Stimulated activated CD4-positive, alpha-beta T cell treated with anti-CD3 and anti-CD28 coated beads, TNF-alpha, amount 100 ng/mL, for 24 hours (primary cell): ENCODE results near the gene AKR1D1.
"Not testable (repeated sequence)": the region's sequence is repeated elsewhere in the genome, so short reads cannot be mapped to it uniquely, and the experiment has no call there.

Experiments
- DNase-seq, 3 experiments: peaks; one replicate each; pipeline ENCODE4 v3.0.0-alpha.2; 2020; ENCODE audit warnings: low read depth in 3 of 3

The AKR1D1 gene

DNA sequence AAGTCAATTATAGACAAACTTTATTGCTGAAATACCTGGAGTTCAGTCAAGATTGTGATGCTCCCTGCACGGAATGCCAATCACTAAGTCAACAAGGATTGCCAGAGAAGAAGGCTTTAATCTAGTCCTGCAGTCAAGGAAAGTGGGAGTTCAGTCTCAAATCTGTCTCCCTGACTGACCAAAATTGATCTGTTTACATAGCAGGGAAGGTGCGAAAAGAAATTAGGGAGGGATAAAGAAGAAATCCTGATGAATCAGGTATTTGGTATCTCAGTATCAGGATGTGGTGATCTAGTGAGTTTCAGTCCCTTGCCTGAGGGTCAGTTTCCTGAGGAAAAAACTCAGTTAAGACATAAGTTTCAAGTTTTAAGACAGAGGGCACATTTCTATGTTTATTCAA lies 2.1 kb upstream of the AKR1D1 start:
- no peak for DNase-seq

DNA sequence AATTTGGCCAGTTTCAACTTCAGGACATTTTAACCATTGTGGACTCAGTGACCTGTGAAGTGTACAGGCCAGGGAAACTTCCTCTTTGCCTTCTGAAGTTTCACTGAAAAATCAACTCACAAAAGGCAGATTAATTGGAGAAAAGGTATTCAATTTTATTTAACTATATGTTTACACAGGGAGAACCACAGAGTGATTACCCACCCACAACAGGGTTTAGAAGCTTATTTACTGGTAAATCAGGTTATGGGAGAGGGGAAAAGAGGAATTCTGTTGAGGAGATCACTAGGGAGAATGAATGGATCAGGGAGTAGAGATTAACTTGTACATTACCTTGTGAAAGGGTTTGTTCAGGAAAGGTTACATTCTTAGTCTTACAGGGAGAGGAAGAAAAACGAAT lies 1.7 kb upstream of the AKR1D1 start:
- no peak for DNase-seq

DNA sequence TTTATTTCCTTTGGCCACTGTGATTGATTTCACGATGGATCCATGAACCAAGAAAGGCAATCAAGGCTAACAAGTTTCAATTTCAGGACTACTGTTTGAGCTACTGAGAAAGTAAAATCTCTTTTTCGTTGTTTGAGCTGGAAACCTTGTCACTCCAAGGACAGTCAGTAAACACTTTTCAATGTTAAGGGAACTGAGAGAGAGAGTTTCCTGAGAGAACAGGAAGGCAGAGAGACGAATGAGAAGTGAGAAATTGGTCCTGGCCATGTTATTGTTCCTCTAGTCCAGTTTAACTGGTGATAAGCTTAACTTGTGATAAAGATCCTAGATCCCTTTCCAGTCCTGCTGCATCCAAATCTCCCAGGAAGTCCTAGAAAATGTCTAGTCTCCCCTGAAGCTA lies 909 bp upstream of the AKR1D1 start:
- DNase-seq, result no peak

DNA sequence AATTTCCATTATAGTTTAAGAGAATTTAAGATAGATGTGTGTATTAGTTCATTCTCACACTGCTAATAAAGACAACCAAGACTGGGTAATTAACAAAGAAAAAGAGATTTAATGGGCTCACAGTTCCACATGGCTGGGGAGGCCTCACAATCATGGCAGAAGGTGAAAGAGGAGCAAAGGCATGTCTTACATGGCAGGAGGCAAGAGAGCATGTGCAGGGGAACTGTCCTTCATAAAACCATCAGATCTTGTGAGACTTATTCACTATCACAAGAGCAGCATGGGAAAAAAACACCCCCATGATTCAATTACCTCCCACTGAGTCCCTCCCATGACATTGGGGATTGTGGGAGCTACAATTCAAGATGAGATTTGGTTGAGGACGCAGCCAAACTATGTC lies 473 bp upstream of the AKR1D1 start:
- DNase-seq, result not testable (repeated sequence)

DNA sequence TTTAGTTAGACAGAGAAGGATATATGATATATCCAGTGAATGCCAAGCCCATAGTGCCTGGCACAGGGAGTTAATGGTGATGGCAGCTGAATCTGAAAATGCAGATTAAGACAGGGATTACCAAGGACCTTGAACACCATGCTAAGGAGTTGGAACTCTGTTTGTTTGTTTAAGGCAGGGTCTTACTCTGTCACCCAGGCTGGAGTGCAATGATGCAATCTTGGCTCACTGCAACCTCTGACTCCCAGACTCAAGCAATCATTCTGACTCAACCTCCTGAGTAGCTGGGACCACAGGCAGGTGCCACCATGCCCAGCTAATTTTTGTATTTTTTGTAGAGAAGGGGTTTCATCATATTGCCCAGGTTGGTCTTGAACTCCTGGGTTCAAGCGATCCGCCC lies 1.6 kb downstream of the AKR1D1 start:
- no peak for DNase-seq

DNA sequence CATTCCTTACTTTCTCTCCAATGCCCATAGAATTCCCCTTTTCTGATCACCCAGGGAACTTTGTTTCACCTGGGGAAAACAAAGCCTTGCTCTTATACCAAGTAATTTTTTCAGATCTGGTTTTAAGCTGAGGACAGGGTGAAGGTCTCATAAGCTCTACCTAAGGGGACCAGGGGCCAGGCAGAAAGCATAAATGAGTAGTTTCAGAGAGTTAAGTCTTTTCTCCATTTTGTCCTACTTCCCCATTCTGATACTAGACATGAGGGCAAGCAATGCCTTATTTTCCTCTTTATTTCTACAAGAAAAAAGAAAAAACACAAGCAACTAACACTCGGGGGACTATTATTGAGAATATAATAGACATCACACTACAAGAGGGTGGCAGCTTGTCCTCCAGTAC lies 2.9 kb downstream of the AKR1D1 start:
- no peak for DNase-seq

DNA sequence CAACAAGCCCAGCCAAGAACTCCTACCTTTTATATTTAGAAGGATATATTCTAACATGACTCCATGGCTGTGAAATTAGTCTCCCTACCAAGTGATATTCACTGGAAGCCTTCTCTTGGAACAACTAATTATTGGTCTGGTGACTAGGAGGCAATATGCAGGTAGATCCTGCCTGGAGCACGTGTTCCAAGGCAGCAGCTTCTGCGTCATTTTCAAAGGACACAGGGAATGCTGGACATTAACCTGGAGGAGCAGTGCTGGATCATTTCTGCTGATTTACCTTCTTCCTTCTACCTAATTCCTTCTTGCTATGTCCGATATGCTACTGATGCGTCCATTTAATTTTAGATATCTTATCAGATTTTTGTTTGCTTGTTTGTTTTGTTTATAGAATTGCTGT lies 5.6 kb downstream of the AKR1D1 start:
- no peak for DNase-seq

DNA sequence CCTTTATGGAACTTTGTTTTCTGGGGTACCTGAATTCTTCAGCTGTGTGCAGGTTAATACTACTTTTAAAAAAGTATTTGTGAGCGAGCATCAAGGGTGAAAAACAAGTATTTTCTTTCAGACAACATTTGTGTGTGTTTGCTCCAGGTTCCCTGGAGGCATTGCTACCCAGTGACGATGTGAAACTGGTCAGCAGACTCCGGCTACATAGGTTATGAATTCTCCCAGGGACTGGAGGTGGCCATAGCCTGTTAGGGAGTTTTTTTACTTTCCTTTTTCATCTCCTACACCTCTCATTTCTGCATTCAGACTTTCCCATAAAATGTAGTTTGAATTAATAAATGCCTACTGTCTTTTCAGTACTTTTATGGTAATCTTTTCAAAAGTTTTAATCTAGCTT lies 7.6 kb downstream of the AKR1D1 start:
- DNase-seq, result no peak

DNA sequence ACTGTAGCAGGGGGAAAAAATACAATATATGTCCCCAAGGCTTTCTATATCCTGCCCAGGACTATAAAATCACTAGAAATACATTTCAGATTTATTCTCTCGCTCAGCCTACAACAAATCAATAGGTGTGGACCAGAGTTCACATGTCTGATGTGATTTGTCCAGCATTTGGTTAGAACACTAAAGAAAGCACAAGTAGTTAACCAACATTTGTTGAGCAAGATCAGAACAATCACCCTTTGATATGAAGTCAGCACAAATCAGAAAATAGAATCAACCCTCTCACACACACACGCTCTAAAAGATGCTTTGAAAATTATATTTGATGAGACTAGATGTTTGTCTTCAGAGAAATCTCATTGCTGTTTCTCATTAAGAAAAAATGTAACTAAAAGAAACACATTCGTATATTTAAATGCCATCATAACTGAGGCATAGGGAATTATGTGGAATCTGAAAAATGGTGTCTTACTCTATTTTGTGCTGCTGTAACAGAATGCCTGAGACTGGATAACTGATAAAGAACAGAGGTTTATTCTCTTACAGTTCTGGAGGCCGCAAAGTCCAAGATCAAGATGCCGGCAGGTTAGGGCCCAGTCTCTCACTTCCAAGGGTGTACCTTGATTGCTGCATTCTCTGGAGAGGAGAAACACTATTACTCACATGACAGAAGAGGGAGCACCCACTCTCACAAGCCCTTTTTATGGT lies 10.5 kb downstream of the AKR1D1 start:
- DNase-seq, result no peak

DNA sequence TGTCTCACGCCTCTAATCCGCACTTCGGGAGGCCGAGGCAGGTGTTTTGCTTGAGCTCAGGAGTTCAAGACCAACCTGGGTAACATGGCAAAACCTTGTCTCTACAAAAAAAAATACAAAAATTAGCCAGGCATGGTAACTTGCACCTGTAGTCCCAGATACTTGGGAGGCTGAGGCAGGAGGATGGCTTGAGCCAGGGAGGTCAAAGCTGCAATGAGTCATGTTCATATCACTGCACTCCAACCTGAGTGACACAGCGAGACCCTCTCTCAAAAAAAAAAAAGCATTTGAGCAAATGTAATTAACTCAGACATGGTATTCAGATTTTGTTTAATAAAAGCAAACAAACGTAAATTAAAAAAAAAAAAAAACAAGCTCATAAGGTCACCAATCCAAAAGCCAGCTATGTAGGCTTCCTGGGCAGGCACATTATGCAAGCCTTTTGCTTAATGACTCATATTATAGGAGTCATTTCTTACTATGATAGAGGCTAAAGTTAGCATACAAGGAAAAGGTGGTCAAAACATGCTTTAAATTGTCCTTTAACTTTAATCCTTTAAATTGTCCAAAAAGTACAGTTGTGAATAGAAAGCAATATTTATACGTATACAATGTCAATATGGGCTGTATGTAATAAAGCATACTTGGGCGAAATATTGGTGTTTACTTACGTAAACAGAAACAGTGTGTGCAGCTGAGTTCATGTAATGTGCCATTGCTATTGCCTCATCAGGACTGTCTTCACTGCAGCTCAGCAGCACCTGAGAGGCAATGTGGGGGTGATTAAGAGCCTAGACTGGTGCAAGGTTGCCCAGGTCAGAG lies 13.0 kb downstream of the AKR1D1 start:
- no peak for DNase-seq

DNA sequence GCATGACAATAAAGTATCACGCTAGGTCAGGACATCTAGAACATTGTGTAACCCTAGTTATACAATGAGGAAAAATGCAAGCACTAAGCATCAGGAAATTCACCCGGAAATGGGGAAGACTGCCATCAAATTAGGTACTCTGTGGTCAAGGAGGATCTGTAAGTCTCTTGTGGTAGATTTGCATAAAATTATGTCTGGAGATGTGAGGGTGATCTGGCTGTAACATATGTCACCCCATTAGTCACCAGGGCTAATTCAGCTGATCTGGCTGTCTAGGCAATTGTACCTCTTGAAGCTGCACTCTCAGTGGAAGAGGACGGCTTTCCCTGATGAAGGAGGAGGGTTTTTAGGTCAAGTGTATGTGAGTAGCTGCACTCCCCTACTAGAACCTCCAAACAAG lies 14.8 kb downstream of the AKR1D1 start:
- no peak for DNase-seq

DNA sequence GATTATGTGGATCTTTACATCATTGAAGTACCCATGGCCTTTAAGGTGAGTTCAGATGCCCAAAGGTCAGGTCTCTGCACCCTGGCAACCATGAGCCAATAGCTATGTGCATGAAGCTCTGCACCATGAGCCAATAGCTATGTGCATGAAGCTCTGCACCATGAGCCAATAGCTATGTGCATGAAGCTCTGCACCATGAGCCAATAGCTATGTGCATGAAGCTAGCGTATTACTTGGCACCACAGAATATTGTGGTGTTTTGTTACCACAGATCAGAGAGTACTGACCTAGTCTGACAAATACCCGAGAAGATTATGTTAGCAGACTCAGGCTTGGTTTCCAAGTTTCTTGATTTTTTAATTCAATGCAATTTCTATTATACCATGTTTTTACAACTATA lies 15.6 kb downstream of the AKR1D1 start:
- DNase-seq, result not testable (repeated sequence)

DNA sequence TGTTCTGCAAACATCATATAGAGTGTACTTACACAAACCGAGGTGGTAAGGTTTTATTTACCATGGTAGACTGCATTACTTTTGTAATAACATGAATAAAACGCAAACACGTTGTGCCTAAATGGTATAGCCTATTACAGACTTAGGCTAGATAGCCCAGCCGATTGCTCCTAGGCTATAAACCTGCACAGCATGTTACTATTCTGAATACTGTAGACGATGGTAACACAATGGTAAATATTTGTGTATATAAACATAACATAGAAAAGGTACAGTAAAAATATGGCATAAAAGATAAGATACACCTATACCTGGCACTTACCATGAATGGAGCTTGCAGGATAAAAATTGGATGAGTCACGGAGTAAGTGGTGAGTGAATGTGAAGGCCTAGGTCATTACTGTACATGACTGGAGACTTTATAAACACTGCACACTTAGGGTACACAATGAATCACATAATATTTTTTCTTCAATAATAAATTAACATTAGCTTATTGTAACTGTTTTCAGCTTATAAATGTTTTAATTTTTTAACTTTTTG lies 16.3 kb downstream of the AKR1D1 start:
- no peak for DNase-seq

DNA sequence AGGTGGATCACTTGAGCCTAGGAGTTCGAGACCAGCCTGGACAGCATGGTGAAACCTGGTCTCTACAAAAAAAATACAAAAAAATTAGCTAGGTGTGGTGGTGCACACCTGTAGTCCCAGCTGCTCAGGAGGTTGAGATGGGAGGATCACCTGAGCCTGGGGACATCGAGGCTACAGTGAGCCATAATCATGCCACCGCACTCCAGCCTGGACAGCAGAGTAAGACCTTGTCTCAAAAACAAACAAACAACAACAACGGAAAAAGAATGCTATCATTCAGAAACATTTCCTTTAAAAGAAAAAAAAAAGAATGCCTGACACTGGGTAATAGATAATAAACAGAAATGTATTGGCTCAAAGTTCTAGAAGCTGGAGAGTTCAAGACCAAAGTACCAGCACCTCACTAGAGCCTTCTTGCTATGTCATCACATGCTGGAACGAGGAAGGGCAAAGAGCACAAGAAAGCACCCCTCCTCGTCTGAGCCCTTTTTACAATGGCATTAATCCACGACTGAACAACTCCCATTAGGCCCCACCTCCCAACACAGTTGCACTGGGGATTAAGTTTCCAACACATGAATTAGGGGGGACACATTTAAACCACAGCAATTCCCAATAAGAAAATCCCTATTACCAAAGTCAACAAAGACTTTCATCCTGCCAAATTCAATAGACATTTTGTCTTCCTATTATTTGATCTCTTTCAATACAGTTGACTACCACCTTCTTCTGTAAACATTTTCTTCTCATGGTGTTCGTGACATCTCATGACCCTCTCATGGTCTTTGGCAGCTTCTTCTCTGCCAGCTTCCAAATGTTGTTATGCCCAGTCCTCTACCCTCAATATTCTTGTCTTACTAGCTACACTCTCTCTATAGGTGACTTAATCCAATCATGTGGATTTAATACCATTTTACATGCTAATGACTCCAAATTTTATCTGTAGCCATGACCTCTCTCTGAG lies 20.0 kb downstream of the AKR1D1 start:
- no peak for DNase-seq

DNA sequence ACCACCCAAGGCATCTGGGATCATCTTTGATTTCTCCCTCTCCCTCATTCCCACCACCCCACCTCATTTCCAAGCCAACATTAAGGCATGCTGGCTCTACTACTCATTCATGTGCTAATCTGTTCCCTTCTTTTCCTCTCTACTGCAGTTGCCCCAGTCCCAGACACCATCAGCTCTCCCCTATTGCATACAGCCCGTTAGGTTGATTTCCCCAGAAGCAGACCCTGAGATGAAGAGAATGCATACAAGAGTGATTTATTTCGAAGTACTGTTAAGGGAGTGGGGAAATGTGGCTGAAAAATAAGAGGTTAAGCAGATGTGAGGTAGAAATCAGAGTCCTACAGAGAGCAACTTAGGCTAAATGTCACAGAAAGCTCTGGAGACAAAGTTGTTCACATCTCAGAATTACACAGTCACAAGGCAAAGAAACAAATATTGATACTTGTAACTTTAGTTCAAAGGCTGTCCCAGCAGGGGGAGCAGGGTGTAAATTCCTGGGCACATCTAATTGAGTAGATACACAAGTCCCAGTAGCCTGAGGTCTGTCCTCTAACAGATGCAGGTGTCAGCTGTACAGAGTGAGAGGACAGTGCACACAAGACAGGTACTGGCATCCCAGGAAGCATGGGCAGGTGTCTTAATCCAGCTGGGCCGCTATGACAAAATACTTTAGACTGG lies 20.9 kb downstream of the AKR1D1 start:
- DNase-seq, result no peak

DNA sequence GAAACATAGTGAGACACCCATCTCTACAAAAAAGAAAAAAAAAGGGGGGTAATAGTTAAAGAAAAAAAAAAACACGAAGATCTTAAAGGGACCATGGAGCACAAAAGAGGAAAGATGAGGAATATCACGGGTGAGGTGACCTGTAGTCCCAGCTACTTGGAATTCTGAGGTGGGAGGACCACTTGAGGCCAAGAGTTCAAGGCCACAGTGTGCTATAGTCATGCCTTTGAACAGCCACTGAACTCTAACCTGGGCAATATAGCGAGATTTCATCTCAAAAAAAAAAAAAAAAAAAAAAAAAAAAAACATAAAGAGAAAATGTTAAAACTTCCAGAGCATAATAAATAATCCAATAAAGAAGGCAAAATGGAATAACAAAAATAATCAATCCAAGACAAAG lies 23.6 kb downstream of the AKR1D1 start:
- DNase-seq, result no peak

DNA sequence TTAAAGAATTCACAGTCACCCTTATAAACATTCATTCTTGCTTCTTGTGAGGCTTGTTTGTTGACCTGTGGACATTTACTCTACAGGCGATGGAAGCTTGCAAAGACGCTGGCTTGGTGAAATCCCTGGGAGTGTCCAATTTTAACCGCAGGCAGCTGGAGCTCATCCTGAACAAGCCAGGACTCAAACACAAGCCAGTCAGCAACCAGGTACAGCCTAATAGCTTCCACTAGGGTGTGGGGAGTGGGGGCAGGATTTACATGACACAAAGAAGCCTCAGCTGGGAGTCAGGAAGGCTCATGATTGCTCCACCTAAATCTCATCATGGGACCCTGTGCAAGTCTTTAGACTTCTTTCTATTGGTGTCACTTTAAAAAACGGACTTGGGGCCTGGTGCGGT lies 29.0 kb downstream of the AKR1D1 start:
- no peak for DNase-seq

DNA sequence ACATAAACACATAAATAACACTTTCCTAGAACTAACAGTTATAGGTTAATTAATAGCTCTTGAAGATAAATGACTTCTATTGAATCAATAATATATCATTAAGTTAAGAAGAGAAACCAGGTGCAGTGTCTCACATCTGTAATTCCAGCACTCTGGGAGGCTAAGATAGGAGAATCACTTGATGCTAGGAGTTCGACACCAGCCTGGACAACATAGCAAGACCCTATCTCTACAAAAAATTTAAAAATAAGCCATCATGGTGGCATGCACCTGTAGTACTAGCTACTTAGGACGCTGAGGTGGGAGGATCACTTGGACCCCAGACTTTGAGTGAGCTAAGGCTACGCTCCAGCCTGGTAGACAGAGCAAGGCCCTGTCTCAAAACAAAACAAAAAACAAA lies 38.8 kb downstream of the AKR1D1 start:
- DNase-seq, result no peak

DNA sequence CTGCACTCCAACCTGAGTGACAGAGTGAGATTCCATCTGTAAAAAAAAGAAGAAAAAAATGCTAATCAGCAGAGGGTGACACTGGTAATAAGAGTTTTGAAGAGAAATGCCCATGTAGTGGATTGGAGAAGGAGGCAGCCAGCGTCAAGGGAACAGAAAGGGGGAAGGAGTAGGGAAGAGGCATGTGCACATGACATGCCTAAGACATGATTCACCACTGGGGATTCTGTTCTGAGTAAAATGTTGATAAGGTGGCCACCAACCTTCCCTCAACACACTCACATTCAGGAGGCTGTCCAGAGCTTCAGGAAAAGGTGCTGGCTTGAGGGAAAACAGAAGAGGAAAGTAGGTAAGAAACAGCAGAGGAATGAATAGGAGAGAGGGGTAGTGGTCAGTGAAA lies 39.9 kb downstream of the AKR1D1 start:
- no peak for DNase-seq

DNA sequence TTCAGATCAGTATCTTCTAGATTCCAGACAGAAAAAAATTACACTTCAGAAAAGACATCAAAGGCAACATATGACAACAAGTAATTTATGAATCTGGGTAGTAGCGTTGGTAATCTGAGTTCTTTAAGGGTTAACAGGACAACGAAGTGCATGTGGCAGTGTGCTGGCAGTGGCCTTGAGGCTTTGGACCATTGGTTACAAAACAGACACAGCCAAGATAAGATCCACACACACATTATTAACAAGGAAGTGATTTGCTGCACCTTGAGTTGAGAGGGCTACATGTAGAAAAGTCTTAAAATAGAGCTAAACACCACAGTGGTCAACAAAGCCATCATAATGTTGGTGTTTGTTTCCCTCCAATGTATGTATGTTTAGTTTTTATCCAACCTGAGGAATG lies 40.6 kb downstream of the AKR1D1 start:
- DNase-seq, result no peak

DNA sequence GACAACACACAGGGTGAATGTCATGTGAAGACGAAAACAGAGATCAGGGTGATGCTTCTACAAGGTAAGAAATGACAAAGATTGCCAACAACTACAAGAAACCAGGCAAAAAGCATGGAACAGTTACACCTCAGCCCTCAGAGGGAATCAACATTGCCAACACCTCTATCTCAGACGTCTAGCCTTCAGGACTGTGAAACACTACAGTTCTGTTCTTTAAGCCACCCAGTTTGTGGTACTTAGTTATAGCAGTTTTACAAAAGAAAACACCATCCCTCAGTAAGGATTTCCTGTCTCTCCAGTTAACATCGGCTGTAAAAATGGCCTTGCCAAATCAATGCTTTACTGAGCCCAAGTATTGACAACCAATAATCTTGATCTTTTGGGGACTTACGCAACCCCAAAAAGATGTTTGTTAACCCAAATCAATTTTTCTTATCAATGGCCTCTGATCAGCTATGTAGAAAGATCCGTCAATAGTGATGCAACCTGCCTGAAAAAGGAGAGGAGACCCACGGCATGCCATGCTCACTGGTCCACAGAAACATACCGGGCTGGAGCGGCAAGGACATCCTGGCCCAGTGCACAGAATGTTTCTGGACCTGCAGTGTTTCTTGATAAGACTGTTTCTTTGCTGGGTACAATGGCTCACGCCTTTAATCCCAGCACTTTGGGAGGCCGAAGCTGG lies 44.0 kb downstream of the AKR1D1 start:
- DNase-seq, result no peak
